PC-9 (cell line): Measurements from ENCODE around the gene BSX.

ENCODE experiments used
- CTCF ChIP-seq: fragments of 200-600 bp; sonication (generic); conservative IDR thresholded peaks from 2 replicates; pipeline ENCODE4 v1.6.1; 2017; ENCODE audit warnings: mixed run types, antibody characterized with exemption, mild to moderate bottlenecking, moderate library complexity
- EZH2 ChIP-seq: fragments of 200-600 bp; sonication (generic); IDR thresholded peaks from 2 replicates; pipeline ENCODE4 v1.8.0; 2017; ENCODE audit warnings: antibody characterized with exemption, low read depth

DNA sequence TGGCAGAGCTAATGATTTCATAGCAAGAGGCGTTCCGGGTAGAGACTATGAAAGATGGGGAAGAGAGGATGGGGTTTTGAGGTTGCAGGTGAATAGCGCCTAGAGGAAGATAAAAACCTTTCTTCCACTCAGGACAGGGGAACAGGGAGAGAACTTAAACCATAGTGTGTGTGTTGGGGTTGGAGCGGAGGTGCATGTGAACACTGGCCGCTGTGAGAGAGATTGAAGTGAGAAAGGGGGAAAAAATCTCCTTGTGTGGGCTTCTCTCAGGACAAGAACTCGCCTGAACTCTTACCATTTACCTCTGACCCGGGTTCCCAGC is 3.4 kb downstream of the BSX start:
- TF ChIP-seq CTCF: no peak
- TF ChIP-seq EZH2: no peak
